HepG2 (cell line): ENCODE results near the gene CYP2A6. TPM values are rescaled to one million over a fixed set of nuclear protein-coding genes. Genes with fewer than 3 reads are reported as not detected.

Experiments used
- ATAD3A ChIP-seq: sonication (generic); formaldehyde crosslinking; IDR thresholded peaks from 2 replicates; pipeline ENCODE4 v1.4.0; 2020; ENCODE audit warnings: missing genetic modification reagents
- ATF1 ChIP-seq: IDR thresholded peaks from 2 replicates; pipeline ENCODE4 v1.6.1; 2016; ENCODE audit warnings: mild to moderate bottlenecking, control low read depth
- FOXP1 ChIP-seq, 2 experiments: fragments of 450-650 bp in 1 of 2; IDR thresholded peaks; 2 replicates each; pipeline ENCODE4 v1.6.1; 2017 to 2018; ENCODE audit warnings: antibody characterized with exemption in 1 of 2
- HNRNPUL1 ChIP-seq: fragments of 200-400 bp; formaldehyde crosslinking; IDR thresholded peaks from 2 replicates; pipeline ENCODE4 v1.6.1; 2017; ENCODE audit warnings: low read depth, mild to moderate bottlenecking, low read length, moderate library complexity
- NFATC3 ChIP-seq: sonication (generic); formaldehyde crosslinking; IDR thresholded peaks from 2 replicates; pipeline ENCODE4 v1.5.1; 2020; ENCODE audit warnings: mild to moderate bottlenecking, missing genetic modification reagents
- NR2F2 ChIP-seq: IDR thresholded peaks from 2 replicates; pipeline ENCODE4 v1.6.1; 2012; ENCODE audit warnings: low read depth, inconsistent platforms, borderline replicate concordance
- POGZ ChIP-seq: sonication (generic); formaldehyde crosslinking; IDR thresholded peaks from 2 replicates; pipeline ENCODE4 v1.4.0; 2020; ENCODE audit warnings: mild to moderate bottlenecking, missing genetic modification reagents
- POLR2A ChIP-seq, 2 experiments: IDR thresholded peaks; 2 replicates each; pipeline ENCODE4 v1.6.1; 2011; ENCODE audit warnings: low read depth in 2 of 2, low read length in 2 of 2, mild to moderate bottlenecking in 1 of 2, moderate library complexity in 1 of 2; ENCODE audit not compliant: insufficient read depth in 1 of 2
- PTBP1 ChIP-seq: fragments of 200-400 bp; formaldehyde crosslinking; IDR thresholded peaks from 2 replicates; pipeline ENCODE4 v1.6.1; 2018; ENCODE audit warnings: low read length, low read depth; ENCODE audit not compliant: poor library complexity, severe bottlenecking
- RXRB ChIP-seq: IDR thresholded peaks from 2 replicates; pipeline ENCODE4 v1.6.1; 2016; ENCODE audit warnings: borderline replicate concordance, missing genetic modification reagents, missing compliant biosample characterization
- SETDB1 ChIP-seq: sonication (generic); formaldehyde crosslinking; IDR thresholded peaks from 2 replicates; pipeline ENCODE4 v1.5.1; 2020; ENCODE audit warnings: missing genetic modification reagents, mild to moderate bottlenecking, borderline replicate concordance
- SOX13 ChIP-seq, 3 experiments: fragments of 450-650 bp in 1 of 3; sonication (generic) in 1 of 3; formaldehyde crosslinking in 1 of 3; IDR thresholded peaks in 2 of 3; conservative IDR thresholded peaks in 1 of 3; 2 replicates each; pipeline versions ENCODE4 v1.5.0 to v1.6.1; 2016 to 2020; ENCODE audit warnings: antibody characterized with exemption in 1 of 3, mild to moderate bottlenecking in 1 of 3, missing compliant biosample characterization in 1 of 3, missing genetic modification reagents in 1 of 3, moderate library complexity in 1 of 3
- UBTF ChIP-seq: sonication (generic); formaldehyde crosslinking; IDR thresholded peaks from 2 replicates; pipeline ENCODE4 v1.4.0; 2020; ENCODE audit warnings: mild to moderate bottlenecking, missing genetic modification reagents
- ZBTB42 ChIP-seq: sonication (generic); formaldehyde crosslinking; IDR thresholded peaks from 2 replicates; pipeline ENCODE4 v1.5.0; 2020; ENCODE audit warnings: mild to moderate bottlenecking, missing genetic modification reagents
- ZNF354B ChIP-seq: sonication (generic); formaldehyde crosslinking; IDR thresholded peaks from 2 replicates; pipeline ENCODE4 v1.8.0; 2022; ENCODE audit warnings: mild to moderate bottlenecking, missing genetic modification reagents
- ZNF773 ChIP-seq: sonication (generic); formaldehyde crosslinking; IDR thresholded peaks from 2 replicates; pipeline ENCODE4 v1.4.0; 2020; ENCODE audit warnings: missing genetic modification reagents, borderline replicate concordance
- polyA plus RNA-seq, 8 experiments: library from polyadenylated mRNA; depleted of rRNA in 3 of 8; stranded (reverse) in 7 of 8; unstranded in 1 of 8; fragments of >200 nt; fragmentation: Illumina TruSeq in 4 of 8; extraction: Trizol in 4 of 8; gene quantifications; 2 replicates each; pipeline versions ENCODE4 v1.2.1 to v1.2.3, GENCODE V29; 2011 to 2016; ENCODE audit warnings: low read depth in 4 of 8, missing spikeins in 1 of 8, mixed read lengths in 1 of 8; ENCODE audit not compliant: insufficient read depth in 1 of 8
- total RNA-seq, 5 experiments: library from RNA; depleted of rRNA; stranded (reverse); fragments of >200 nt; fragmentation: Illumina TruSeq; extraction: Trizol; gene quantifications; 2 replicates each; pipeline ENCODE4 v1.2.3, GENCODE V29; 2016; ENCODE audit warnings: low read depth in 1 of 5
- TF ChIP-seq, protein P1 (sequence below): sonication (generic); formaldehyde crosslinking; IDR thresholded peaks from 2 replicates; pipeline ENCODE4 v1.9.0; 2021; ENCODE audit warnings: missing genetic modification reagents, mild to moderate bottlenecking, borderline replicate concordance
- TF ChIP-seq, protein P2 (sequence below), 2 experiments: sonication (generic) in 1 of 2; formaldehyde crosslinking in 1 of 2; IDR thresholded peaks; 2 replicates each; pipeline versions ENCODE4 v1.4.0 to v1.6.1; 2016 to 2020; ENCODE audit warnings: borderline replicate concordance in 1 of 2, low read depth in 1 of 2, mild to moderate bottlenecking in 1 of 2, missing genetic modification reagents in 1 of 2
- TF ChIP-seq, protein P3 (sequence below): sonication (generic); formaldehyde crosslinking; IDR thresholded peaks from 2 replicates; pipeline ENCODE4 v1.8.1; 2023; ENCODE audit warnings: mild to moderate bottlenecking, missing genetic modification reagents

The CYP2A6 gene
- total and polyA plus RNA-seq, 2 of the 13 experiments (the other 11 are each of a cell fraction or from before 2014, with no cell fraction given): not detected

- no peak; the same call in 1 of the 2 replicates for TF ChIP-seq SOX13 (IDR thresholded peaks at IDR 0.05)
- TF ChIP-seq SOX13 (CRISPR knock-in tag; conservative IDR thresholded peaks at IDR 0.05 in 1 of 2, IDR thresholded peaks at IDR 0.05 in 1 of 2): peak in 1 of 2 experiments; percentile 67; a peak in 1 of 4 replicates
- TF ChIP-seq, protein P1, sequence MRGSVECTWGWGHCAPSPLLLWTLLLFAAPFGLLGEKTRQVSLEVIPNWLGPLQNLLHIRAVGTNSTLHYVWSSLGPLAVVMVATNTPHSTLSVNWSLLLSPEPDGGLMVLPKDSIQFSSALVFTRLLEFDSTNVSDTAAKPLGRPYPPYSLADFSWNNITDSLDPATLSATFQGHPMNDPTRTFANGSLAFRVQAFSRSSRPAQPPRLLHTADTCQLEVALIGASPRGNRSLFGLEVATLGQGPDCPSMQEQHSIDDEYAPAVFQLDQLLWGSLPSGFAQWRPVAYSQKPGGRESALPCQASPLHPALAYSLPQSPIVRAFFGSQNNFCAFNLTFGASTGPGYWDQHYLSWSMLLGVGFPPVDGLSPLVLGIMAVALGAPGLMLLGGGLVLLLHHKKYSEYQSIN (CRISPR knock-in tag): no peak
- no peak for TF ChIP-seq SETDB1 (CRISPR knock-in tag)
- TF ChIP-seq ZBTB42 (CRISPR knock-in tag): no peak
- TF ChIP-seq NR2F2: peak; percentile 28; the same call in 1 of the 2 replicates
- peak; percentile 87 for TF ChIP-seq RXRB
- no peak for TF ChIP-seq HNRNPUL1
- peak; percentile 93 for TF ChIP-seq UBTF
- TF ChIP-seq ZNF354B (CRISPR knock-in tag): no peak
- TF ChIP-seq FOXP1 (IDR thresholded peaks at IDR 0.05): no peak
- TF ChIP-seq FOXP1 (CRISPR knock-in tag; IDR thresholded peaks at IDR 0.05): no peak; the same call in 1 of the 2 replicates
- TF ChIP-seq ATF1 (CRISPR knock-in tag): no peak
- TF ChIP-seq NFATC3 (CRISPR knock-in tag): no peak
- no peak for TF ChIP-seq PTBP1
- TF ChIP-seq, protein P2, sequence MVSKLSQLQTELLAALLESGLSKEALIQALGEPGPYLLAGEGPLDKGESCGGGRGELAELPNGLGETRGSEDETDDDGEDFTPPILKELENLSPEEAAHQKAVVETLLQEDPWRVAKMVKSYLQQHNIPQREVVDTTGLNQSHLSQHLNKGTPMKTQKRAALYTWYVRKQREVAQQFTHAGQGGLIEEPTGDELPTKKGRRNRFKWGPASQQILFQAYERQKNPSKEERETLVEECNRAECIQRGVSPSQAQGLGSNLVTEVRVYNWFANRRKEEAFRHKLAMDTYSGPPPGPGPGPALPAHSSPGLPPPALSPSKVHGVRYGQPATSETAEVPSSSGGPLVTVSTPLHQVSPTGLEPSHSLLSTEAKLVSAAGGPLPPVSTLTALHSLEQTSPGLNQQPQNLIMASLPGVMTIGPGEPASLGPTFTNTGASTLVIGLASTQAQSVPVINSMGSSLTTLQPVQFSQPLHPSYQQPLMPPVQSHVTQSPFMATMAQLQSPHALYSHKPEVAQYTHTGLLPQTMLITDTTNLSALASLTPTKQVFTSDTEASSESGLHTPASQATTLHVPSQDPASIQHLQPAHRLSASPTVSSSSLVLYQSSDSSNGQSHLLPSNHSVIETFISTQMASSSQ (IDR thresholded peaks at IDR 0.05; ENCODE audit: low read depth): 0 out of 2 replicates have a peak, but pooled peaks have one; percentile 6
- TF ChIP-seq, protein P2 (CRISPR knock-in tag; IDR thresholded peaks at IDR 0.05; ENCODE audit: borderline replicate concordance): peak; percentile 42; the same call in 1 of the 2 replicates
- TF ChIP-seq POLR2A (IDR thresholded peaks at IDR 0.05; ENCODE audit: insufficient read depth in 1 of 2, low read depth in 2 of 2, low read length in 2 of 2): peak; percentile 67 to 94
- TF ChIP-seq, protein P3, sequence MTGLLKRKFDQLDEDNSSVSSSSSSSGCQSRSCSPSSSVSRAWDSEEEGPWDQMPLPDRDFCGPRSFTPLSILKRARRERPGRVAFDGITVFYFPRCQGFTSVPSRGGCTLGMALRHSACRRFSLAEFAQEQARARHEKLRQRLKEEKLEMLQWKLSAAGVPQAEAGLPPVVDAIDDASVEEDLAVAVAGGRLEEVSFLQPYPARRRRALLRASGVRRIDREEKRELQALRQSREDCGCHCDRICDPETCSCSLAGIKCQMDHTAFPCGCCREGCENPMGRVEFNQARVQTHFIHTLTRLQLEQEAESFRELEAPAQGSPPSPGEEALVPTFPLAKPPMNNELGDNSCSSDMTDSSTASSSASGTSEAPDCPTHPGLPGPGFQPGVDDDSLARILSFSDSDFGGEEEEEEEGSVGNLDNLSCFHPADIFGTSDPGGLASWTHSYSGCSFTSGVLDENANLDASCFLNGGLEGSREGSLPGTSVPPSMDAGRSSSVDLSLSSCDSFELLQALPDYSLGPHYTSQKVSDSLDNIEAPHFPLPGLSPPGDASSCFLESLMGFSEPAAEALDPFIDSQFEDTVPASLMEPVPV (CRISPR knock-in tag): no peak
- TF ChIP-seq POGZ: peak; percentile 74; the same call in 1 of the 2 replicates
- TF ChIP-seq ZNF773: no peak
- TF ChIP-seq ATAD3A (CRISPR knock-in tag): 0 out of 2 replicates have a peak, but pooled peaks have one; percentile 51
Measured at GRCh38 chr19:40797963-40798682, 52.1 kb downstream of the CYP2A6 start (continued).
